ENCODE data around the gene ANKRD66.

DNA sequence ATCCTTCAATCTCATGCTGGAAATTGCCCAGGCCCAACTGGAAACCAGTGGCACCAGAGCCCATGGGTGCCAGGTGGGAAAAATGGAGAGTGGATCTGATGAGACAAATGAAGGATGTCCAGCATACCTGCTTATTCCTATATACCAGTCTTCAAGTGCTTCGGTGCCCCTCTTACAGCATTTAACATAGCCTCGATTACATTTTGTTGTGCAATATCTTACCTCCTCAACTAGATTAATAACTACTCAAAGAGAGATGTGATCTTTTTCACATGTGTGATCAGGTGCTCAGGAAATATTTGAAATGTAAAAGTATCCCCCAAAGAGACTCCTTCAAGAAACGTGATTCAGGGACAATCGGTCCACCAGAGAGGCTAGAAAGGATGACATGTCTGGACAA, 4.8 kb upstream of the ANKRD66 start:
- TF ChIP-seq, protein P1, sequence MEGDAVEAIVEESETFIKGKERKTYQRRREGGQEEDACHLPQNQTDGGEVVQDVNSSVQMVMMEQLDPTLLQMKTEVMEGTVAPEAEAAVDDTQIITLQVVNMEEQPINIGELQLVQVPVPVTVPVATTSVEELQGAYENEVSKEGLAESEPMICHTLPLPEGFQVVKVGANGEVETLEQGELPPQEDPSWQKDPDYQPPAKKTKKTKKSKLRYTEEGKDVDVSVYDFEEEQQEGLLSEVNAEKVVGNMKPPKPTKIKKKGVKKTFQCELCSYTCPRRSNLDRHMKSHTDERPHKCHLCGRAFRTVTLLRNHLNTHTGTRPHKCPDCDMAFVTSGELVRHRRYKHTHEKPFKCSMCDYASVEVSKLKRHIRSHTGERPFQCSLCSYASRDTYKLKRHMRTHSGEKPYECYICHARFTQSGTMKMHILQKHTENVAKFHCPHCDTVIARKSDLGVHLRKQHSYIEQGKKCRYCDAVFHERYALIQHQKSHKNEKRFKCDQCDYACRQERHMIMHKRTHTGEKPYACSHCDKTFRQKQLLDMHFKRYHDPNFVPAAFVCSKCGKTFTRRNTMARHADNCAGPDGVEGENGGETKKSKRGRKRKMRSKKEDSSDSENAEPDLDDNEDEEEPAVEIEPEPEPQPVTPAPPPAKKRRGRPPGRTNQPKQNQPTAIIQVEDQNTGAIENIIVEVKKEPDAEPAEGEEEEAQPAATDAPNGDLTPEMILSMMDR (IDR thresholded peaks at IDR 0.05; ENCODE audit: insufficient read depth, low read length): no peak
- TF ChIP-seq GABPA (IDR thresholded peaks at IDR 0.05; ENCODE audit: low read depth) (no peak), POLR2AphosphoS5 (IDR thresholded peaks at IDR 0.05; ENCODE audit: low read depth) (no peak), SPI1 (IDR thresholded peaks at IDR 0.05; ENCODE audit: borderline replicate concordance, low read depth) (no peak)
- TF ChIP-seq, protein P2, sequence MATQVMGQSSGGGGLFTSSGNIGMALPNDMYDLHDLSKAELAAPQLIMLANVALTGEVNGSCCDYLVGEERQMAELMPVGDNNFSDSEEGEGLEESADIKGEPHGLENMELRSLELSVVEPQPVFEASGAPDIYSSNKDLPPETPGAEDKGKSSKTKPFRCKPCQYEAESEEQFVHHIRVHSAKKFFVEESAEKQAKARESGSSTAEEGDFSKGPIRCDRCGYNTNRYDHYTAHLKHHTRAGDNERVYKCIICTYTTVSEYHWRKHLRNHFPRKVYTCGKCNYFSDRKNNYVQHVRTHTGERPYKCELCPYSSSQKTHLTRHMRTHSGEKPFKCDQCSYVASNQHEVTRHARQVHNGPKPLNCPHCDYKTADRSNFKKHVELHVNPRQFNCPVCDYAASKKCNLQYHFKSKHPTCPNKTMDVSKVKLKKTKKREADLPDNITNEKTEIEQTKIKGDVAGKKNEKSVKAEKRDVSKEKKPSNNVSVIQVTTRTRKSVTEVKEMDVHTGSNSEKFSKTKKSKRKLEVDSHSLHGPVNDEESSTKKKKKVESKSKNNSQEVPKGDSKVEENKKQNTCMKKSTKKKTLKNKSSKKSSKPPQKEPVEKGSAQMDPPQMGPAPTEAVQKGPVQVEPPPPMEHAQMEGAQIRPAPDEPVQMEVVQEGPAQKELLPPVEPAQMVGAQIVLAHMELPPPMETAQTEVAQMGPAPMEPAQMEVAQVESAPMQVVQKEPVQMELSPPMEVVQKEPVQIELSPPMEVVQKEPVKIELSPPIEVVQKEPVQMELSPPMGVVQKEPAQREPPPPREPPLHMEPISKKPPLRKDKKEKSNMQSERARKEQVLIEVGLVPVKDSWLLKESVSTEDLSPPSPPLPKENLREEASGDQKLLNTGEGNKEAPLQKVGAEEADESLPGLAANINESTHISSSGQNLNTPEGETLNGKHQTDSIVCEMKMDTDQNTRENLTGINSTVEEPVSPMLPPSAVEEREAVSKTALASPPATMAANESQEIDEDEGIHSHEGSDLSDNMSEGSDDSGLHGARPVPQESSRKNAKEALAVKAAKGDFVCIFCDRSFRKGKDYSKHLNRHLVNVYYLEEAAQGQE (IDR thresholded peaks at IDR 0.05; ENCODE audit: insufficient replicate concordance, low read depth): no peak
